DMS 273 (cell line): ENCODE data around the gene HPGDS.
"Not testable (repeated sequence)": the region's sequence is repeated elsewhere in the genome, so short reads cannot be mapped to it uniquely, and the experiment has no call there.

ENCODE experiments used
- DNase-seq: peaks from one replicate; lab custom pipeline; 2025; ENCODE audit not compliant: unreplicated experiment; lab: John Stamatoyannopoulos, UW

Gene HPGDS

GRCh38 chr4:94329933-94330332 lies 12.7 kb downstream of the HPGDS start:
- no peak for DNase-seq

GRCh38 chr4:94325835-94326234 lies 16.8 kb downstream of the HPGDS start:
- peak; percentile 6 for DNase-seq

GRCh38 chr4:94319927-94320326 lies 22.7 kb downstream of the HPGDS start:
- not testable (repeated sequence) for DNase-seq

- peak; percentile 40 for DNase-seq
Measured at GRCh38 chr4:94307231-94307871, 35.3 kb downstream of the HPGDS start.

DNA sequence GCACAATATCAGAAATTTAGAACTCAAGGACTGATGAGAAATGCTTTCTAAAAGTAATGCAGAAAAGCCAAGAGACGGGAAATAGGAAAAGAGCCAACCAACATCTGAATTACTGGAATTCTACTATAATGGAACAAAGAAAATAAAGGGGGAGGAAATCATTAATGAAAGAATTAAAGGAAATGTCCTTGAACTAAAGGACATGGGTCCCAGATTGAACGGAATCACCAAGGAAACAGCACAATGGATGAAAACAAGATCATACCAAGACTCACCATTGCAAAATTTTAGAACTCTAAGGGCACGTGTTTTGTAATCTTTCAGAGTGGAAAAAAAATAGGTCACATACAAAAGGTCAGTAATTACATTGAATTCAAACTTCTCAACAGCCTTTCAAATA lies 35.9 kb downstream of the HPGDS start:
- DNase-seq = no peak

DNA sequence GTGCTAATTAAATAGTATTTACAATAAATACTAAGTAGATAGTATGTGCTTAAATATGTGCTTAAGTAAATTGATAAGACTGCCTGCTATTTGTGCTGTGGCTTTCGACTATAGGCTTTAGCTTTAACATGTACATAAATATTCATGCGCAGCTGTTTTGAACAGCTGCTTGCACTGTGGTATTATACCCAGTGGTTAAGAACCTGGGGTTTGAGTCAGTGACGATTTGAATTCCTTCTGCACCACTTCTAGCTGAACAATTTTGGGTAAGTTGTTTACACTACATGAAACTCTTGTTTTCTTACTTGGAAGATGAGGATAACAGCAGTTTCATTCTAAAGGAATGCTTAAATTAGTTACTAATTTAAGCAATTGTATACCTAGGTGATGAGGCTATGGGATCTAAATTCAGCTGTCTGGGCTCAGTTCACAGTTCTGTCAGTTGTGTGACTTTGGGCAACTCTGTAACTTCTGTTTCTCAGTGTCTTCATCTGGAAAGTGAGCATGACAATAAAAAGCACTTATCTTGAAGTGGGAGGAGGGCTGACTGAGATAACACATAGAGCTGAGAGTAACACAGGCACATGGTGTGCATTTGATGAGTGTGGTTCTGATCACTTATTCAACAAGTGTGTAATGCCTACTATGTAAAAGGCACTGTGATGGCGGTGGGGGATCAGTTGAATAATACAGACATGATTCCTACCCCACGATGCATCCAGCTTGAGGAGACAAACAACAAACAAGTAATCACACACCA lies 37.0 kb downstream of the HPGDS start:
- peak; percentile 85 for DNase-seq

DNA sequence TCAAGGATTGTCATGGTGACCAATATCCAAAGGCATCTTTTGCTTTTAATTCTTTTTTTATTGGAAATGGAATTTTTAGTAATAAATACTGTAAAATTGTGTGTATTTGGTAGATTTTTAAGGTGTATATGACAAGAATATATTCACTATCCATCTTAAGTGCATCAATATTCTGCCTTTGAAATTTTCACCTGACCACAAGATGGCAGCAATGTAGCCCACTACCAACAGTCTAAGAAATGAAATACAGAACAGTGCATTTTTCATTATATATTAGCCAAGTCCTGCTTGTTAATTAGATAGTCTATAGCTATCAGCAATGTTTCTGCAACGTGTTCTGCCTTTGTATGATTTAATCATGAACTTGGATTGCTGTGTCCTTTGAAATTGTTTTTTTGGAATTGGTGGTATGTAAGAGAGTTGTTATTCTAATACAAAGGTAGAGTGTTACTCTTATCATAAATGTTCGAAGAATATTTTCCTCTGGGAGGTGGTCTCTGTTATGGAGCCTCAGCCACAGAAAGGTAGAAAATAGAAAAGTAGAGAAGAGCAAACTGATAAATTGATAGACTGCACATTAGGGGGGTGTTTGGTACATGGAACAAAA lies 38.2 kb downstream of the HPGDS start:
- DNase-seq = peak; percentile 63

DNA sequence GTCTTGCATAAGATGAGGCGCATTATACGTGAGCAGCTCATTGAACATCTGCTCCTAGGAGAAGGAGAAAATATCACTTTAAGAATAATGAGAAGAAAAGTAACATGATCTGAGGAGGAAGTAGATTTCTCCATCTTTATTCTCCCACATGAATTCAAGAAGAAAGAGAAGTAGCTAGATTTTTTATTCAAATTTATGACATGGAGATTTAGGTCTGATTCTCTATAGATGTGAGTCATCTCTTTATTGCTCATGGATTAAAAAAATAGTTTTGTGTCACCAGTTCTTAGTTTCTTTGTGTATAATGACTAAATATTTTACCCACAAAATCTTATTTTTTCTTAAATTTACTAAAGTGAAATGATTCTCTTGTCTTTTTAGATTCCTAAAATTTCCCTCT lies 40.4 kb downstream of the HPGDS start:
- DNase-seq = peak; percentile 13

- DNase-seq = no peak
Measured at GRCh38 chr4:94298725-94299252, 43.8 kb downstream of the HPGDS start.

GRCh38 chr4:94295473-94295872 lies 47.2 kb downstream of the HPGDS start:
- not testable (repeated sequence) for DNase-seq

DNA sequence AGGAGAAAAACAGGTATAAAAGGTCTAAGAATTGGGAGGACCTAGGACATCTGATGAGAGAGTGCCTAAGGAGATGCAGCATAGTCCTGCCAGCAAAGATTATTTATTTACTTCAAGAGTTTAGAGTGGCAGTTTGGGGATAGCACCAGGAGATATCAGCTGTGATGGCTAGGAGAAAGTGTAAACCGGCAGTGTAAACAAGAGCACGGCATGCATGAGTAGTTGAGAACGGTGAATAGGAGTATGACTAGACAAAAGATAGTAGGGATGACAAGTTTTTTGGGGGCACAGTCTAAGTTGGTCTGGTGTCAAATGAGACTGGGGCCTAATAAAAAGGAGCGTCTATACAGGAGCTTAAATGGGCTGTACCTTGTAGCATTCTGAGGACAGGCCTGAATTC lies 48.7 kb downstream of the HPGDS start:
- DNase-seq = not testable (repeated sequence)

DNA sequence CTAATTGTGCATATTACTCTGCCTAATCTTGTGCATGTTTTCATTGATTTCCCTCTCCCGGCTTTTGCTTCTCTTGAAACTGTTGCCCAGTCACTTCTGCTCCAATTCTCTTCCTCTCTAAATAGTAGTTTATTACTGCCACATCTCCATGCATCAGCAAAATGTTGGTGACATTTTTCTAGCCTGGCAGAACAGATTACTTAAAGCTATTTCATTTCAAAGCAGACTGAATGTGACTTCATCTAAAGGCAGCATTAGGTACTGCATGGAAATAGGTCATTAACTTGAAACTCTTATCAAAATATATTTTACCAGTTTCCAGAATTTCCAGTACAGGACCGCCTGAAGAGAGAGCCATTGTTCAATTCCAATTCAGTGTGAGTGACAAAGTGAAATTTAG lies 52.4 kb downstream of the HPGDS start:
- DNase-seq = peak; percentile 3

DNA sequence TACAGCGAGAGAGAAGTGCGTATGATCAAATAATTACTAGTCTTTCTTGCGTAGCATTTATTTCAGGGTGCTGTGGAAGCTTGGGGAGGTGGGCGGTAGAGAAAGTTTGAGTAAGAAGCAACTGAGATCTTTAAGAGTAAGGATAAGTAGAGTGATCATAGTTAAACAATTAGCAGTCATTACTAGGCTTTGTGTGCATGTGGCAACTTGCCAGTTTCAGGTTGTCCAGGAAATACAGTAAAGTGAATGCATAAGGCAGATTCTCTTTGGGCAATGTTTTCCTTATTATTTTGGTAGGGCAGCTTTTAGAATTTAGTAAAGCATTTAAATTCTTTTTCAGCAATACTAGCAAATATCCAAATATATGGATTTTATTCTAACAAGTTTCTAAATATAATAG lies 57.0 kb downstream of the HPGDS start:
- no peak for DNase-seq

DNA sequence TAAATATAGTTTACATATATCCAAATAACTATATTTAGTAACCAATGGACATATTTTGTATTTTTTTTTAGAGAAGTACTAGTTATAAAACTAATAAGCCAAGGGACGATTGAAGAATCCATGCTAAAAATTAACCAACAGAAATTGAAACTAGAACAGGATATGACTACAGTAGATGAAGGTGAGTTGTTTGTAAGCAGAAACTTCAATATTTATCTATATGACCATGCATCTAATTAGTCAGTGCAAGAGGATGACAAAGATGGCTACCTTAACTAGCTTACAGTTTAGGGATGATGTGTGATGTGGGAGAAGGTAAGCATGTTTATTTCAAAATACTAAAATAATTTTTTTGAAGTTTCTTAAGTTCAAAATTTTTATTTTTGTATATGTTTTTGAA lies 57.7 kb downstream of the HPGDS start:
- no peak for DNase-seq

GRCh38 chr4:94278781-94279180 lies 63.9 kb downstream of the HPGDS start:
- no peak for DNase-seq

GRCh38 chr4:94277534-94277933 lies 65.1 kb downstream of the HPGDS start:
- no peak for DNase-seq

DNA sequence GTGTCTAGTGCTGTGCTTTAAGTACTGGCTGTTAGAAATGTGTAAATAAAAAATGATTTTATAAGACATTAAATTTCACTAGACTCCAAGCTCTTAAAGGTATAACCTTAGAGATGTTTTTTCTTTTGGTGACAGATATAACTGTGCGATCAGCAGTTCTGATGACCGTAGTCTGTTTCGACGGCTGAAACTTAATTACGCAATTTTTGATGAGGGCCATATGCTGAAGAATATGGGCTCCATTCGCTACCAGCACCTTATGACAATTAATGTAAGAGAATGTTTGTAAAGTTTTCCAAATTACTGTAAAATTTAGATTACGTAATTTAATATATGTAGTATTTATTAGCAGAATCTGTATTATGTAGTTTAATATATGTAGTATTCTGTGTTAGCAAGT lies 66.4 kb downstream of the HPGDS start:
- DNase-seq = no peak

- no peak for DNase-seq
Measured at GRCh38 chr4:94274912-94275311, 67.7 kb downstream of the HPGDS start.

GRCh38 chr4:94271248-94271647 lies 71.4 kb downstream of the HPGDS start:
- no peak for DNase-seq

- no peak for DNase-seq
Measured at GRCh38 chr4:94267037-94267436, 75.6 kb downstream of the HPGDS start.

- DNase-seq = no peak
Measured at GRCh38 chr4:94262163-94263016, 80.2 kb downstream of the HPGDS start.
